Calu3 (cell line): Measurements from ENCODE around the gene PATL2. TPM values are rescaled to one million over a fixed set of nuclear protein-coding genes. Genes with fewer than 3 reads are reported as not detected.

Experiments
- BruUV-seq: library from RNA; stranded (reverse); fragments of 400-500 nt; replicated peaks from 2 replicates; lab custom pipeline; 2021; lab: Mats Ljungman, UMichigan
- CTCF ChIA-PET: fragments of 300-600 bp; sonication (Branson Sonifier 250); formaldehyde crosslinking; loops from one replicate; lab custom pipeline; 2022; ENCODE audit warnings: antibody characterized with exemption; lab: Charles Lee
- DNase-seq: peaks from one replicate; pipeline ENCODE4 v3.0.0; 2022
- H3K27ac Mint-ChIP-seq: one replicate; pipeline ENCODE4 v1.8.0; 2022; ENCODE audit warnings: mixed read lengths; ENCODE audit not compliant: unreplicated experiment
- H3K27me3 Mint-ChIP-seq: one replicate; pipeline ENCODE4 v1.8.0; 2022; ENCODE audit warnings: mixed read lengths; ENCODE audit not compliant: unreplicated experiment
- H3K36me3 Mint-ChIP-seq: one replicate; pipeline ENCODE4 v1.8.0; 2022; ENCODE audit warnings: mild to moderate bottlenecking, moderate library complexity, mixed read lengths; ENCODE audit not compliant: insufficient read depth, unreplicated experiment
- H3K4me1 Mint-ChIP-seq: one replicate; pipeline ENCODE4 v1.8.0; 2022; ENCODE audit warnings: mild to moderate bottlenecking, low read depth, mixed read lengths; ENCODE audit not compliant: unreplicated experiment
- H3K4me3 Mint-ChIP-seq: one replicate; pipeline ENCODE4 v1.8.0; 2022; ENCODE audit warnings: mild to moderate bottlenecking, low read depth, moderate library complexity, mixed read lengths; ENCODE audit not compliant: unreplicated experiment
- H3K9me3 Mint-ChIP-seq: one replicate; pipeline ENCODE4 v1.8.0; 2022; ENCODE audit warnings: low read depth, mixed read lengths; ENCODE audit not compliant: unreplicated experiment
- intact Hi-C: fragments of 100-400 bp; cut with micrococcal nuclease; formaldehyde crosslinking; loops from one replicate; pipeline ENCODE4 v1.10.0; 2022; ENCODE audit not compliant: unreplicated experiment
- total RNA-seq: library from RNA; stranded (reverse); gene quantifications from 2 replicates; pipeline ENCODE4 v1.2.3, GENCODE V29; 2022
- TF ChIP-seq, protein P1 (sequence below): fragments of 200-600 bp; IDR thresholded peaks from one replicate; pipeline ENCODE4 v1.8.0; 2022; ENCODE audit warnings: antibody characterized with exemption; ENCODE audit not compliant: unreplicated experiment

PATL2 gene
- total RNA-seq, 1 experiment from 2014 or later, result 1.7 TPM

DNA sequence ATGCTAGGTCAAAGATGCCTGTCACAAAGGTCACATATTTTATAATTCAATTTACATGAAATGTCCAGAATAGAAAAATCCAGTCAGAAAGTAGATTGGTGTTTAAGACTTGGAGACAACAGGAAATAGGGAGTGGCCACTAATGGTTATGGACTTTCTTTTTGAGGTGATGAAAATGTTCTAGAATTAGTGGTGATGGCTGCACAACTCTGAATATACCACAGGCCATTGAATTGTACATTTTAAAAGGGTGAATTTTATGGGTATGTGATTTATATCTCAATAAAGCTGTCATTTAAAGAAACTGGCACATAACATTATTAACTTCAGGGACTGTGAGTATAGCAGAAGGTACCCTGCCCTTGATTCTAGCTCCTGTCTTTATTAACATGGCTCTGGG is 63.5 kb downstream of the PATL2 start:
- TF ChIP-seq, protein P1, sequence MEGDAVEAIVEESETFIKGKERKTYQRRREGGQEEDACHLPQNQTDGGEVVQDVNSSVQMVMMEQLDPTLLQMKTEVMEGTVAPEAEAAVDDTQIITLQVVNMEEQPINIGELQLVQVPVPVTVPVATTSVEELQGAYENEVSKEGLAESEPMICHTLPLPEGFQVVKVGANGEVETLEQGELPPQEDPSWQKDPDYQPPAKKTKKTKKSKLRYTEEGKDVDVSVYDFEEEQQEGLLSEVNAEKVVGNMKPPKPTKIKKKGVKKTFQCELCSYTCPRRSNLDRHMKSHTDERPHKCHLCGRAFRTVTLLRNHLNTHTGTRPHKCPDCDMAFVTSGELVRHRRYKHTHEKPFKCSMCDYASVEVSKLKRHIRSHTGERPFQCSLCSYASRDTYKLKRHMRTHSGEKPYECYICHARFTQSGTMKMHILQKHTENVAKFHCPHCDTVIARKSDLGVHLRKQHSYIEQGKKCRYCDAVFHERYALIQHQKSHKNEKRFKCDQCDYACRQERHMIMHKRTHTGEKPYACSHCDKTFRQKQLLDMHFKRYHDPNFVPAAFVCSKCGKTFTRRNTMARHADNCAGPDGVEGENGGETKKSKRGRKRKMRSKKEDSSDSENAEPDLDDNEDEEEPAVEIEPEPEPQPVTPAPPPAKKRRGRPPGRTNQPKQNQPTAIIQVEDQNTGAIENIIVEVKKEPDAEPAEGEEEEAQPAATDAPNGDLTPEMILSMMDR, result no peak
- Mint-ChIP-seq H3K9me3 (no peaks in the 10 kb centered on the region), H3K4me1 (no peaks in the 10 kb centered on the region), H3K27ac (no peak overlapping the region), H3K27me3 (no peaks in the 10 kb centered on the region), H3K36me3 (peaks cover 15% of the 10 kb centered on the region), H3K4me3 (no peak overlapping the region)
- no peak for DNase-seq
- BruUV-seq, result no TSS peak
- CTCF ChIA-PET, result no interaction called here
- intact Hi-C loops, result no loop called here

DNA sequence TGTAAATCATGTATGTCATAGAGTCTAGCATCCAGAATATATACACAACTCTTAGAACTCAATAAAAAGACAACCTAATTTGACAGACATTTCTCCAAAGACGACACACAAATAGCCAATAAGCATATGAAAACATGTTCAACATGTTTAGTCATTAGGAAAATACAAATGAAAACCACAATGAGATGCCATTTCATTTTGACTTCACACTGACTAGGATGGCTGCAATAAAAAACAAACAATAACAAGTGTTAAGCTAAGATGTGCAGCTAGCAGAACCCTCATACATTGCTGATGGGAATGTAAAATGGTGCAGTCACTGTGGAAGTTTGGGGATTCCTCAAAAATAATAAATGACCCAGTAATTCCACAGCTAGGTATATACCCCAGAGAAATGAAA is 64.1 kb downstream of the PATL2 start:
- H3K27me3 Mint-ChIP-seq, result no peaks in the 10 kb centered on the region
- H3K4me3 Mint-ChIP-seq, result no peak overlapping the region
- H3K27ac Mint-ChIP-seq, result no peak overlapping the region
- no TSS peak for BruUV-seq
- no peaks in the 10 kb centered on the region for H3K4me1 Mint-ChIP-seq
- DNase-seq, result no peak
- CTCF ChIA-PET, result no interaction called here
- intact Hi-C loops, result no loop called here
- TF ChIP-seq, protein P1, result no peak
- H3K9me3 Mint-ChIP-seq, result no peaks in the 10 kb centered on the region
- peaks cover 15% of the 10 kb centered on the region for H3K36me3 Mint-ChIP-seq

DNA sequence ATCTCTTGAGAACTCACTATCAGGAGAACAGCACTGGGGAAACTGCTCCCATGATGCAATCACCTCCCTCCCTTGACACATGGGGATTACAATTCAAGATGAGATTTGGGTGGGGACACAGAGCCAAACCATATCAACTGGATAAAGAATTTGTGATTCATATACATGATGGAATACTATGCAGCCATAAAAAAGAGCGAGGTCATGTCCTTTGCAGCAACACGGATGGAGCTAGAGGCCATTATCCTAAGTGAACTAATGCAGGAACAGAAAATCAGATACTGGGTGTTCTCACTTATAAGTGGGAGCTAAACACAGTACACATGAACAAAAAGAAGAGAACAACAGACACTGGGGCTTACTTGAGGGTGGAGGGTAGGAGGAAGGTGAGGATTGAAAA is 64.7 kb downstream of the PATL2 start:
- H3K27ac Mint-ChIP-seq, result no peak overlapping the region
- peaks cover 14% of the 10 kb centered on the region for H3K36me3 Mint-ChIP-seq
- BruUV-seq, result no TSS peak
- no peaks in the 10 kb centered on the region for H3K27me3 Mint-ChIP-seq
- TF ChIP-seq, protein P1, result no peak
- intact Hi-C loops, result no loop called here
- no peaks in the 10 kb centered on the region for H3K9me3 Mint-ChIP-seq
- no peak overlapping the region for H3K4me3 Mint-ChIP-seq
- DNase-seq, result no peak
- CTCF ChIA-PET, result no interaction called here
- H3K4me1 Mint-ChIP-seq, result no peaks in the 10 kb centered on the region

DNA sequence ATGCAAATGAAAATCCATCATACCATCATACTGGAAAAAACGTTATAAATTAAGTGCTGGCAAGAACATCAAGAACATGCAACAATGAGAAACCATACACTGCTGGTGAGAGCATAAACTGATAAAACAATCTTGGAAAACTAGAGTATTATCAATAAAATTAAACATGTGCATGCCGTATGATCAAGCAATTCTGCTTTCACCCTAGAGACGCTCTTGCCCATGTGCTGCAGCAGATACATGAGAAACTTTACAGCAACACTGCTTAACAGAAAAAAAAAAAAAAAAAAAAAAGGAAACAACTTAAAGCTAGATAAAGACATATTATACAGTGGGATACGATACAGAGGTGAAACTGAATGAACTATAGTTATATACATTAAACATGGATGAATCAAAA is 69.5 kb downstream of the PATL2 start:
- CTCF ChIA-PET, result interaction anchor here (1.0 kb wide), 1 partner anchor 95 kb away, joined by 3 read pairs; the partner anchor contains the start of gene TRIM69
- TF ChIP-seq, protein P1, result no peak
- DNase-seq, result no peak

More for the DNA sequence above, 69.5 kb downstream of the PATL2 start:
- no peak overlapping the region for H3K27ac Mint-ChIP-seq
- BruUV-seq, result no TSS peak
- H3K27me3 Mint-ChIP-seq, result no peaks in the 10 kb centered on the region
- no peaks in the 10 kb centered on the region for H3K9me3 Mint-ChIP-seq
- no peaks in the 10 kb centered on the region for H3K4me1 Mint-ChIP-seq
- intact Hi-C loops, result no loop called here
- H3K4me3 Mint-ChIP-seq, result no peak overlapping the region
- peaks cover 10% of the 10 kb centered on the region for H3K36me3 Mint-ChIP-seq
